K562 (cell line): ENCODE data around the gene MPHOSPH9. TPM values are rescaled to one million over a fixed set of nuclear protein-coding genes. Genes with fewer than 3 reads are reported as not detected.

ENCODE experiments used
- HNRNPH1 ChIP-seq: fragments of 200-400 bp; formaldehyde crosslinking; optimal IDR thresholded peaks from 2 replicates; pipeline ENCODE3; 2017; ENCODE audit warnings: low read depth, mild to moderate bottlenecking, low read length, moderate library complexity
- IRF2 ChIP-seq: sonication (generic); formaldehyde crosslinking; IDR thresholded peaks from 2 replicates; pipeline ENCODE4 v1.8.1; 2022; ENCODE audit warnings: mild to moderate bottlenecking, missing genetic modification reagents
- JUND ChIP-seq, 2 experiments: IDR thresholded peaks; 2 replicates in 1 of 2; 3 replicates in 1 of 2; pipeline ENCODE4 v1.6.1; 2011; ENCODE audit warnings: borderline replicate concordance in 2 of 2, low read depth in 2 of 2, low read length in 2 of 2, improper control_type of control experiment in 1 of 2, missing biosample characterization in 1 of 2, missing genetic modification characterization in 1 of 2, missing genetic modification reagents in 1 of 2
- KLF6 ChIP-seq: fragments of 250-450 bp; sonication (Bioruptor Pico); IDR thresholded peaks from 2 replicates; pipeline ENCODE4 v1.4.0; 2020; ENCODE audit warnings: mild to moderate bottlenecking, moderate library complexity, borderline replicate concordance
- NR4A1 ChIP-seq, 2 experiments: fragments of 250-450 bp in 1 of 2; fragments of 450-650 bp in 1 of 2; sonication (Bioruptor Pico) in 1 of 2; IDR thresholded peaks; 2 replicates each; pipeline versions ENCODE4 v1.4.0 to v1.6.1; 2016 to 2020; ENCODE audit warnings: mild to moderate bottlenecking in 2 of 2, missing compliant biosample characterization in 1 of 2, missing genetic modification characterization in 1 of 2, moderate library complexity in 1 of 2
- ZNF41 ChIP-seq: fragments of 250-450 bp; sonication (Bioruptor Pico); conservative IDR thresholded peaks from 2 replicates; pipeline ENCODE4 v1.4.0; 2020; ENCODE audit warnings: mild to moderate bottlenecking
- ZNF699 ChIP-seq: fragments of 250-450 bp; sonication (Bioruptor Pico); IDR thresholded peaks from 2 replicates; pipeline ENCODE4 v1.8.0; 2021; ENCODE audit warnings: mild to moderate bottlenecking, moderate library complexity; ENCODE audit not compliant: insufficient replicate concordance
- ZNF780A ChIP-seq: fragments of 250-450 bp; sonication (Bioruptor Pico); IDR thresholded peaks from 2 replicates; pipeline ENCODE4 v1.5.0; 2021; ENCODE audit warnings: mild to moderate bottlenecking
- polyA plus RNA-seq, 8 experiments: library from polyadenylated mRNA; depleted of rRNA in 4 of 8; stranded (reverse) in 5 of 8; unstranded in 3 of 8; fragments of >200 nt; fragmentation: Nextera tagmentation in 2 of 8; fragmentation: Illumina TruSeq in 1 of 8; extraction: Ambion mirVana in 2 of 8; extraction: Trizol in 1 of 8; gene quantifications; 2 replicates each; pipeline versions ENCODE4 v1.2.1 to v1.2.3, GENCODE V29; 2011 to 2014; ENCODE audit warnings: inconsistent platforms in 1 of 8, missing spikeins in 1 of 8
- total RNA-seq, 7 experiments: library from RNA; depleted of rRNA in 6 of 7; stranded (reverse); fragments of >200 nt in 6 of 7; fragmentation: Illumina TruSeq in 2 of 7; extraction: Trizol in 2 of 7; gene quantifications; 2 replicates each; pipeline versions ENCODE4 v1.2.1 to v1.2.3, GENCODE V29; 2011 to 2021; ENCODE audit warnings: low replicate concordance in 1 of 7
- TF ChIP-seq, protein P1 (sequence below): fragments of 450-650 bp; IDR thresholded peaks from 2 replicates; pipeline ENCODE4 v1.6.1; 2016; ENCODE audit warnings: low read depth
- TF ChIP-seq, protein P2 (sequence below), 2 experiments: IDR thresholded peaks in 1 of 2; conservative IDR thresholded peaks in 1 of 2; 2 replicates each; pipeline ENCODE4 v1.6.1; 2016; ENCODE audit warnings: low read depth in 2 of 2, mild to moderate bottlenecking in 1 of 2, missing compliant biosample characterization in 1 of 2, missing genetic modification characterization in 1 of 2, moderate library complexity in 1 of 2
- TF ChIP-seq, protein P3 (sequence below): IDR thresholded peaks from 2 replicates; pipeline ENCODE4 v1.6.1; 2011; ENCODE audit warnings: borderline replicate concordance, low read depth, mild to moderate bottlenecking, moderate library complexity, low read length; ENCODE audit not compliant: insufficient read depth, poor library complexity, severe bottlenecking

Gene MPHOSPH9
- total and polyA plus RNA-seq, 9 of the 15 experiments (the other 6 are each of a cell fraction or from before 2014, with no cell fraction given): 14.2 to 103 (median 54.5) TPM

DNA sequence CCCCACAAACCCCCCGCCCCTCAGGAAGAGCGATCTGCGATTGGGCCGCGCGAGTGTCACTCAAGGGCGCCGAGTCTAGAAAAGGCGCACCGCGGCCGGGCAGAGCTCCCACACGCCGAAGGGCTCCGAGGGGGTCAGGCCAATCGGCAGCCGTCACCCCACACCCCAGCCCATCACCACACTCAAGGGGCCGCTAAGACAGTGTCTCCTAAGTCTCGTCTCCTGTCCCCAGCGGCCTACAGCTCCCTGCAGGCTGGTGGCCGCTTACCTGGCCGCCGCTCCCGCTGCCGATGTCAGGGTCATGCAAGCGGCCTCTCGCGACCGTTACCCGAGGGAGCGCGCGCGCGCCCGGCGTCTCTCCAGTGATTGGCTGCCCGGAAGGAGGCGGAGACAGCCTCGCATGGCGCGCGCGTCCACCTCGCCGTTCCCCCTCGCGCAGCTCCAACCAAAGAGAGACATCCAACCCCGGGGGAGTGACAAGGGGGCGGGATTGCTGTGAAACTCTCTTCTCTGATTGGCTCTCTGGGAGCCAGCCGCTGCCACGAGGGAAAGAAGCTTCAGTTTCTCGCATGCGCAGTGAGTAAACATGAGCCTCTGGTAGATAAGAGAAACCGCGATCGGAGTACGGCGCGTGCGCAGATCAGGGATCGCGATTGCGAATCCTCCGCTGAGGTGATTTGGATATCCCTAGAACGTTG is at the start of gene MPHOSPH9, which contains the start of gene MTRFR (continued):
- TF ChIP-seq, protein P1, sequence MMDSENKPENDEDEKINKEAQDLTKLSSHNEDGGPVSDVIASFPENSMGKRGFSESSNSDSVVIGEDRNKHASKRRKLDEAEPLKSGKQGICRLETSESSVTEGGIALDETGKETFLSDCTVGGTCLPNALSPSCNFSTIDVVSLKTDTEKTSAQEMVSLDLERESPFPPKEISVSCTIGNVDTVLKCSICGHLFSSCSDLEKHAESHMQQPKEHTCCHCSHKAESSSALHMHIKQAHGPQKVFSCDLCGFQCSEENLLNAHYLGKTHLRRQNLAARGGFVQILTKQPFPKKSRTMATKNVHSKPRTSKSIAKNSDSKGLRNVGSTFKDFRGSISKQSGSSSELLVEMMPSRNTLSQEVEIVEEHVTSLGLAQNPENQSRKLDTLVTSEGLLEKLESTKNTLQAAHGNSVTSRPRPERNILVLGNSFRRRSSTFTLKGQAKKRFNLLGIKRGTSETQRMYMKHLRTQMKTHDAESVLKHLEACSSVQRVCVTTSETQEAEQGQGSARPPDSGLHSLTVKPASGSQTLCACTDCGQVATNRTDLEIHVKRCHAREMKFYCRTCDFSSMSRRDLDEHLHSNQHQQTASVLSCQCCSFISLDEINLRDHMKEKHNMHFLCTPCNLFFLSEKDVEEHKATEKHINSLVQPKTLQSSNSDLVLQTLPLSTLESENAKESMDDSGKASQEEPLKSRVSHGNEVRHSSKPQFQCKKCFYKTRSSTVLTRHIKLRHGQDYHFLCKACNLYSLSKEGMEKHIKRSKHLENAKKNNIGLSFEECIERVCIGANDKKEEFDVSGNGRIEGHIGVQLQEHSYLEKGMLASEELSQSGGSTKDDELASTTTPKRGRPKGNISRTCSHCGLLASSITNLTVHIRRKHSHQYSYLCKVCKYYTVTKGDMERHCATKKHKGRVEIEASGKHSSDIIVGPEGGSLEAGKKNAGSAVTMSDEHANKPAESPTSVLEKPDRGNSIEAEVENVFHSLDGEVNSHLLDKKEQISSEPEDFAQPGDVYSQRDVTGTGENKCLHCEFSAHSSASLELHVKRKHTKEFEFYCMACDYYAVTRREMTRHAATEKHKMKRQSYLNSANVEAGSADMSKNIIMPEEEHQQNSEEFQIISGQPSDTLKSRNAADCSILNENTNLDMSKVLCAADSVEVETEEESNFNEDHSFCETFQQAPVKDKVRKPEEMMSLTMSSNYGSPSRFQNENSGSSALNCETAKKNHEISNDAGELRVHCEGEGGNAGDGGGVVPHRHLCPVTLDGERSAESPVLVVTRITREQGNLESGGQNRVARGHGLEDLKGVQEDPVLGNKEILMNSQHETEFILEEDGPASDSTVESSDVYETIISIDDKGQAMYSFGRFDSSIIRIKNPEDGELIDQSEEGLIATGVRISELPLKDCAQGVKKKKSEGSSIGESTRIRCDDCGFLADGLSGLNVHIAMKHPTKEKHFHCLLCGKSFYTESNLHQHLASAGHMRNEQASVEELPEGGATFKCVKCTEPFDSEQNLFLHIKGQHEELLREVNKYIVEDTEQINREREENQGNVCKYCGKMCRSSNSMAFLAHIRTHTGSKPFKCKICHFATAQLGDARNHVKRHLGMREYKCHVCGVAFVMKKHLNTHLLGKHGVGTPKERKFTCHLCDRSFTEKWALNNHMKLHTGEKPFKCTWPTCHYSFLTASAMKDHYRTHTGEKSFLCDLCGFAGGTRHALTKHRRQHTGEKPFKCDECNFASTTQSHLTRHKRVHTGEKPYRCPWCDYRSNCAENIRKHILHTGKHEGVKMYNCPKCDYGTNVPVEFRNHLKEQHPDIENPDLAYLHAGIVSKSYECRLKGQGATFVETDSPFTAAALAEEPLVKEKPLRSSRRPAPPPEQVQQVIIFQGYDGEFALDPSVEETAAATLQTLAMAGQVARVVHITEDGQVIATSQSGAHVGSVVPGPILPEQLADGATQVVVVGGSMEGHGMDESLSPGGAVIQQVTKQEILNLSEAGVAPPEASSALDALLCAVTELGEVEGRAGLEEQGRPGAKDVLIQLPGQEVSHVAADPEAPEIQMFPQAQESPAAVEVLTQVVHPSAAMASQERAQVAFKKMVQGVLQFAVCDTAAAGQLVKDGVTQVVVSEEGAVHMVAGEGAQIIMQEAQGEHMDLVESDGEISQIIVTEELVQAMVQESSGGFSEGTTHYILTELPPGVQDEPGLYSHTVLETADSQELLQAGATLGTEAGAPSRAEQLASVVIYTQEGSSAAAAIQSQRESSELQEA: no peak; the same call in 1 of the 2 replicates
- TF ChIP-seq HNRNPH1 (no peak), NR4A1 (CRISPR knock-in tag; IDR thresholded peaks at IDR 0.05) (no peak), NR4A1 (tag; IDR thresholded peaks at IDR 0.05) (no peak; the same call in 1 of the 2 replicates), ZNF699 (CRISPR knock-in tag) (no peak), ZNF41 (no peak), IRF2 (no peak), KLF6 (CRISPR knock-in tag) (no peak), JUND (IDR thresholded peaks at IDR 0.05; ENCODE audit: borderline replicate concordance, low read depth, low read length) (no peak), JUND (tag; IDR thresholded peaks at IDR 0.05; ENCODE audit: borderline replicate concordance, low read depth, low read length) (no peak), ZNF780A (CRISPR knock-in tag) (no peak)
- TF ChIP-seq, protein P2, sequence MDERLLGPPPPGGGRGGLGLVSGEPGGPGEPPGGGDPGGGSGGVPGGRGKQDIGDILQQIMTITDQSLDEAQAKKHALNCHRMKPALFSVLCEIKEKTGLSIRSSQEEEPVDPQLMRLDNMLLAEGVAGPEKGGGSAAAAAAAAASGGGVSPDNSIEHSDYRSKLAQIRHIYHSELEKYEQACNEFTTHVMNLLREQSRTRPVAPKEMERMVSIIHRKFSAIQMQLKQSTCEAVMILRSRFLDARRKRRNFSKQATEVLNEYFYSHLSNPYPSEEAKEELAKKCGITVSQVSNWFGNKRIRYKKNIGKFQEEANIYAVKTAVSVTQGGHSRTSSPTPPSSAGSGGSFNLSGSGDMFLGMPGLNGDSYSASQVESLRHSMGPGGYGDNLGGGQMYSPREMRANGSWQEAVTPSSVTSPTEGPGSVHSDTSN (CRISPR knock-in tag; IDR thresholded peaks at IDR 0.05; ENCODE audit: low read depth): peak; percentile 96
- TF ChIP-seq, protein P2 (tag; conservative IDR thresholded peaks at IDR 0.05; ENCODE audit: low read depth): peak; percentile 99
- TF ChIP-seq, protein P3, sequence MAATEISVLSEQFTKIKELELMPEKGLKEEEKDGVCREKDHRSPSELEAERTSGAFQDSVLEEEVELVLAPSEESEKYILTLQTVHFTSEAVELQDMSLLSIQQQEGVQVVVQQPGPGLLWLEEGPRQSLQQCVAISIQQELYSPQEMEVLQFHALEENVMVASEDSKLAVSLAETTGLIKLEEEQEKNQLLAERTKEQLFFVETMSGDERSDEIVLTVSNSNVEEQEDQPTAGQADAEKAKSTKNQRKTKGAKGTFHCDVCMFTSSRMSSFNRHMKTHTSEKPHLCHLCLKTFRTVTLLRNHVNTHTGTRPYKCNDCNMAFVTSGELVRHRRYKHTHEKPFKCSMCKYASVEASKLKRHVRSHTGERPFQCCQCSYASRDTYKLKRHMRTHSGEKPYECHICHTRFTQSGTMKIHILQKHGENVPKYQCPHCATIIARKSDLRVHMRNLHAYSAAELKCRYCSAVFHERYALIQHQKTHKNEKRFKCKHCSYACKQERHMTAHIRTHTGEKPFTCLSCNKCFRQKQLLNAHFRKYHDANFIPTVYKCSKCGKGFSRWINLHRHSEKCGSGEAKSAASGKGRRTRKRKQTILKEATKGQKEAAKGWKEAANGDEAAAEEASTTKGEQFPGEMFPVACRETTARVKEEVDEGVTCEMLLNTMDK: no peak
